T-helper 2 cell treated with Interferon-gamma antibody and Interleukin-4, amounts not matched to agents 5 μg/mL and 100 μg/mL, for 36 hours (primary cell): Measurements from ENCODE around the gene SLC16A5.
A peak's percentile ranks its signal among the peaks of the same experiment; 100 is the strongest.
"Not testable (repeated sequence)": the region's sequence is repeated elsewhere in the genome, so short reads cannot be mapped to it uniquely, and the experiment has no call there.

Experiments used
- DNase-seq: peaks from one replicate; pipeline ENCODE4 v3.0.0; 2021; ENCODE audit warnings: low spot score
- H3K27ac Mint-ChIP-seq: one replicate; pipeline ENCODE4 v1.8.0; 2021; ENCODE audit warnings: mild to moderate bottlenecking, mixed read lengths
- H3K27me3 Mint-ChIP-seq: one replicate; pipeline ENCODE4 v1.8.0; 2021; ENCODE audit warnings: low read depth, mixed read lengths
- H3K36me3 Mint-ChIP-seq: one replicate; pipeline ENCODE4 v1.8.0; 2021; ENCODE audit warnings: low read depth, mixed read lengths
- H3K4me1 Mint-ChIP-seq: one replicate; pipeline ENCODE4 v1.8.0; 2021; ENCODE audit warnings: low read depth, mixed read lengths
- H3K4me3 Mint-ChIP-seq: one replicate; pipeline ENCODE4 v1.8.0; 2022; ENCODE audit warnings: mild to moderate bottlenecking, moderate library complexity, mixed read lengths
- H3K9me3 Mint-ChIP-seq: one replicate; pipeline ENCODE4 v1.8.0; 2021; ENCODE audit warnings: mixed read lengths

Gene SLC16A5

DNA sequence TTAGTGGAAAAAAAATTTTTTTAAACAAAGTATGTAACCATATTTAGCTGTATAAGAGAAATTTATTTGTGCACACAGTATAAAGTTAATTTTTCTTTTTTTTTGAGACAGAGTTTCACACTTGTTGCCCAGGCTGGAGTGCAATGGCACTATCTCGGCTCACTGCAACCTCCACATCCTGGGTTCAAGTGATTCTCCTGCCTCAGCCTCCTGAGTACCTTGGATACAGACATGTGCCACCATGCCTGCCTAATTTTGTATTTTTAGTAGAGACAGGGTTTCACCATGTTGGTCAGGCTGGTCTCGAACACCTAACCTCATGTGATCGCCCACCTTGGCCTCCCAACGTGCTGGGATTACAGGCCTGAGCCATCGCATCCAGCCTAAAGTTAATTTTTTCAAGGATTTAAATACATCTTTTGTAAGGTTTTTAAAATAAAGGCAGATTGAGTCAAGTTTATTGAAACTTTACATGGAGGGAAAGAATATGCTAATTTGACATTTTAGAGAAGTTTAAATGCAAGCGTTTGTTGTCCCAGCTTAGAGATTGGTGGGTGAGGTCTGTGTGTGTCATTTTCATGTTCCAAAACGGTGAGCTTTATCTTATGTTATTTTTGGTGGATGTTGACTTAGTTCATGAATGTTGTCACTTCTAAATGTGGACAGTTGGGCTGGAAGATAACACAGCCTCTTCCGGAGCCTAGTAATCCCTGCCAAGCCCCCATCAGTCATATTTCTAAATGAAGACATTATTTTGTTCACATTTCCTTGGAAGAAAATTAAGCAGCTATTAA, 16.1 kb upstream of the SLC16A5 start:
- peaks cover 15% of the 10 kb centered on the region for H3K4me1 Mint-ChIP-seq
- H3K36me3 Mint-ChIP-seq, H3K27me3 Mint-ChIP-seq, H3K27ac Mint-ChIP-seq, H3K4me3 Mint-ChIP-seq, DNase-seq, H3K9me3 Mint-ChIP-seq: not testable (repeated sequence)

DNA sequence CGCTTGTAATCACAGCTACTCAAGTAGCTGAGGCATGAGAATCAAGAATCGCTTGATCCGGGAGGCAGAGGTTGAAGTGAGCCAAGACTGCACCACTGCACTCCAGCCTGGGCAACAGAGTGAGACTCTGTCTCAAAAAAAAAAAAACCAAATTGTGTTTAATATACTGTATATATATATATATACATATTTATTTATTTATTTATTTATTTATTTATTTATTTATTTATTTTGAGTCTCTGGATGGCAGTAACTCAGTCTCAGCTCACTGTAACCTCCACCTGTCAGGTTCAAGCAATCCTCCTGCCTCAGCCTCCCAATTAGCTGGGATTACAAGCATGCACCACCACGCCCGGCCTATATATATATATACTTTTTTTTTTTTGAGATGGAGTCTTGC, 14.8 kb upstream of the SLC16A5 start:
- not testable (repeated sequence) for DNase-seq, H3K27me3 Mint-ChIP-seq, H3K27ac Mint-ChIP-seq, H3K4me3 Mint-ChIP-seq, H3K9me3 Mint-ChIP-seq, H3K36me3 Mint-ChIP-seq, H3K4me1 Mint-ChIP-seq

DNA sequence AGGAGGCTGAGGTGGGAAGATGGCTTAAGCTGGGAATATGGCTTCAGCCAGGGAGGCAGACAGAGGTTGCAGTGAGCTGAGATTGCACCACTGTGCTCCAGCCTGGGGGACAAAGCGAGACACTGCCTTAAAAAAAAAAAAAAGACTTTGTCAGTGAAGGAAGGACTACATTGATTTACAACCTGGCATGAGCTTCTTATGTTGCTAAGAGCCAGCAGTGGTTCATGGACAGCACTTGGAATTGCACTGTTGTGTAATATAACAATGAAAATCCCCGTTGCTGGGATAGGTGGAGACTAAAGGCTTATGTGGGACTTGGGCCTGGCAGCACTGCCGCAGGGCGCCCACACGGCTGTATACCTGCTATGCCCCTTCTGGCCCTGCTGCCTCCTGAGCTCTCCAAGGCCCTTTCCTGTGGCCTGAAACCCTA, 14.1 kb upstream of the SLC16A5 start:
- Mint-ChIP-seq H3K27ac (no peak overlapping the region), H3K9me3 (no peaks in the 10 kb centered on the region), H3K36me3 (no peaks in the 10 kb centered on the region), H3K4me3 (no peak overlapping the region), H3K4me1 (peaks cover 5% of the 10 kb centered on the region), H3K27me3 (no peaks in the 10 kb centered on the region)
- no peak for DNase-seq

DNA sequence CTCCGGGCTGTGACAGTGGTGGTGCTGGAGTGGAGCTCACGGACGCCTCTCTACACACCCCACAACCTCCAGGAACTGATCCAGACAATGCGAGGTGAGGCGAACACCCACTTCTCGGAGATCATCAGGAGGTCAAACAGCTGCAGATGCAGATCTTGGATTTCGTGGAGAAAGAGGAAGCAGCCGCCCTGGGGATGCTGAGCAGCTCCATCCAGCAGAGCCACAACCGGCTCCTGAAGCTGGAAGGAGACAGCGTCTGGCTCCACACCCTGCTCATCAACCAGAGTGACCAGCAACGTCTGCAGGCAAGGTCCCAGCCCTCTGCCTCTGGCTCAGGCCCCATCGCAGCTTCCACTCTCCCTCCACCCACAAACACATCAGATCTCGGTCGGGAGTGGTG, 13.2 kb upstream of the SLC16A5 start:
- no peaks in the 10 kb centered on the region for H3K9me3 Mint-ChIP-seq
- no peaks in the 10 kb centered on the region for H3K36me3 Mint-ChIP-seq
- no peak overlapping the region for H3K27ac Mint-ChIP-seq
- H3K4me3 Mint-ChIP-seq = no peak overlapping the region
- peaks cover 8% of the 10 kb centered on the region for H3K4me1 Mint-ChIP-seq
- H3K27me3 Mint-ChIP-seq = no peaks in the 10 kb centered on the region
- no peak for DNase-seq

DNA sequence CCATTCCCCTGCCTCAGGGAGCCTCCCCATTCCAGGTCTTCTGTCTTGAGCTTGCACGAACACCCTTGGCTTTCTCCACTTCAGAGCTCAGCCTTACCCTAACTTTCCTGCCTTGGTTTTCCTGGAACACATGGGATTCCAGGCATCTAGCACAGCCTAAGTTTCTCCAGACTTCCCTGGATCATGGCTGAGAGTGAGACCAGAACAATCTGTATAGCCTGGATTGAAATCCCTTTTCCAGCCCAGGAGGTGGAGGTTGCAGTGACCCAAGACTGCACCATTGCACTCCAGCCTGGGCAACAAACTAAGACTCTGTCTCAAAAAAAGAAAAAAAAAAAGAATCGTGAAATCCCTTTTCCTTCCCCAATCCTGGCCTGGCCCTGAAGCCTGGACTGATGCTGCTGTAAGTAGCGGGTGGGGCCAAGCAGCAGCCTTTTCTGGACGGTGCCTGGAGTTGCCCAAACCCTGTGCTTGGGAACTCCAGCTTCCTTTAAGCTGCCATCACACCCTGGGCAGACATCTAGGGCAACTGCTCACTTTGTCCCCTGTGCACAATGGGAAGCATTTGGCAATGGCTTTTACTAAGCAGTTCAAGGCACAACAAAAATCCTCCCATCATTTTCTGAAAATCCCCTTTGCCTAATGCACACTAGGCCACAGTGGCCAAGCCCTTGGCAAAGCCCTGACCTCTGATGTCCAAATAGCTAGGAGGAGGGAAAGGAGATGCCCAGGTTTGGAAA, 12.0 kb upstream of the SLC16A5 start:
- Mint-ChIP-seq H3K4me3 (no peak overlapping the region), H3K4me1 (peaks cover 6% of the 10 kb centered on the region), H3K36me3 (no peaks in the 10 kb centered on the region), H3K27ac (no peak overlapping the region), H3K27me3 (no peaks in the 10 kb centered on the region), H3K9me3 (no peaks in the 10 kb centered on the region)
- no peak for DNase-seq

DNA sequence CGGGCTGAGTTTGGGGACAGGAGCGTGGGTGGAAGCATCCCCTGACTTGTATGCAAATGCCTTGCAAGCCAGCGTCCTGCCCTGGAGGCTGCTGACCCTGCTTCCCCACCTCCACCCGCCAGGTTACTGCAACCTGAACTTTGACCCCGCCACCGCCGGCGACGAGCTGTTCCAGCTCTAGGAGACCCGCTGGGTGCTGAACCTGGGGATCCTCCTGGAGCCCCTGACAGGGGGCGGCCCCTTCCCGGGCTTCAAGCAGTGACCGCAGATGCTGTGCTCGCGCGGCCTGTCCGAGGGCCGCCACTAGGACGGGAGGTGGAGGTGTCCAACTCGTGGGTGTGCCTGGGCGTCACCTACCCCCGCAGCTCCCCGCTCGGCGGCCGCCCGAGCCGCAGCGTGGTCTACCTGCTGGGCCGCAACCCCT, 10.7 kb upstream of the SLC16A5 start:
- Mint-ChIP-seq H3K36me3 (no peaks in the 10 kb centered on the region), H3K9me3 (no peaks in the 10 kb centered on the region), H3K4me3 (peak overlapping the region; percentile 58), H3K27ac (no peak overlapping the region), H3K27me3 (no peaks in the 10 kb centered on the region), H3K4me1 (peaks cover 6% of the 10 kb centered on the region)
- DNase-seq = no peak

DNA sequence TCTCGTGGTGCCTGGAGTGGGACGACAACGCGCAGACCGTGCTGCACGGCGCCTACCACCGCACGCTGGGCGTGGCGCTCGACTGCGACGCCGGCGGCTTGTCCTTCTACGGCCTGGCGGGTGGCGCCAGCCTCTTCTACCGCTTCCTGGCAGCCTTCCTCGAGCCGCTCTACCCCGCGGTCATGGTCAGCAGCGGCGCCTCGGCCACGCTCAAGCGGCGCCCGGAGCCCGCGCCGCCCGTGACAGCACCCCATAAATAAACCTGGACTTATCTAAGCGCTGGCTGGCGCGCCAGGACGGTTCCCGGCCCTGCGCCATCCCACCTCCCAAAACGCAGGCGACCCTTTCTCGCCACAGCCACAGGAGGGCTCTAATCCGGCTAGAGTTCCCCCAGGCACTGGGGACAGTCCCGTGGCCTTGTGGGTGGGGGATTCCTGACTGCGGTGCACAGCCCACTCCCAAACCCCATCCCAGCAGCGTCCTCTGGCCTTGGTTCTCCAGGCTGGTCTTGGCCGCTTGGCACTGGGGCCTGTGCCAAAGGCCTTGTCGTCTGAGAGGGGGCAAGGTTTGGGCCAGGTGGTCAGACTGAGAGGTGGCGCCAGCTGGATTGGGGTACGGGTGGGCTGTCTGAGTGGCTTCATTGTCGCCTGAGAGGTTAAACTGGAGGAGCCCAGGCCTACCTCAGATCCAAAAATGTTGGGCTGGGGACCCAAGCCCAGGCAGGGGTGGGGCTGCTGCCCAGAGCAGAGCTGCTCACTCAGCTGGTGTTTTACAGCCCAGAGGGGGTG, 10.1 kb upstream of the SLC16A5 start:
- Mint-ChIP-seq H3K27ac (peak overlapping the region; percentile 36), H3K4me1 (peaks cover 6% of the 10 kb centered on the region), H3K9me3 (no peaks in the 10 kb centered on the region), H3K4me3 (peak overlapping the region; percentile 58), H3K36me3 (no peaks in the 10 kb centered on the region), H3K27me3 (no peaks in the 10 kb centered on the region)
- DNase-seq = peak; percentile 51

DNA sequence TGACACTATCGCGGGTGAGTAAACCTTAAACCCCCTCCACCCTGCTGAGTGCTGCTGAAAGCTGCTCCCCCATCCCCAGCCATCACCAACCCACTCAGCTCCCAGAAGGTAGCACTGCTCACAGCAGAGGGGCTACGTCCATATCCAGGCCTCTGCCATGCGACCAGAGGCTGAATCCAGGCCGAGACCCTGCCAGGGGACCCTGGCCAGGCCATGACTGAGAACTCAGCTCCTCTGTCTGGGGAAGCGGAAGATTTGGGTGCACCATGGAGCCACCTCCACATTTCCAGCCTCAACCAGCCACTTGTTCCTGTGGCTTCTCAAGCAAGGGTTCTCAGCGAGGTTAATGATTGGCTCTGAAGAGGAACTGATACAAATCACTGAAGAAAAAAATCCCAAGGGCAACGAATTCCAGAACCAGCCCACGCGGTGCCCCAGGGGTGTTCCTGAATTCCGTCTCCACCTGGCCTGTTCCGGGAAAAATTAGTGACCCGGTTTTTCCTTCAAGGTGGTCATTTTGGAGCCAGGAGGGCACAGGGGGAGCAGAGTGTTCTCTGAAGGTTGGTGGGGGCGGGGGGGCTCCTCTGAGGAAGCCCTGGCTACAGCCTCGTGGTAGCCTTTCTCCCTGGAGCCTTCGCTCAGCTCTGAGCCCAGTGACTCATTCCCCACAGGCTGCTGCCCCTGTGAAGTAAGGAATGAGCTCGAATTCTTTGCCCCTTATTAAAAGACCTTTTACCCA, 9.3 kb upstream of the SLC16A5 start:
- Mint-ChIP-seq H3K27me3 (no peaks in the 10 kb centered on the region), H3K4me3 (peak overlapping the region; percentile 7), H3K36me3 (no peaks in the 10 kb centered on the region), H3K27ac (no peak overlapping the region), H3K4me1 (peaks cover 6% of the 10 kb centered on the region), H3K9me3 (no peaks in the 10 kb centered on the region)
- DNase-seq = no peak

DNA sequence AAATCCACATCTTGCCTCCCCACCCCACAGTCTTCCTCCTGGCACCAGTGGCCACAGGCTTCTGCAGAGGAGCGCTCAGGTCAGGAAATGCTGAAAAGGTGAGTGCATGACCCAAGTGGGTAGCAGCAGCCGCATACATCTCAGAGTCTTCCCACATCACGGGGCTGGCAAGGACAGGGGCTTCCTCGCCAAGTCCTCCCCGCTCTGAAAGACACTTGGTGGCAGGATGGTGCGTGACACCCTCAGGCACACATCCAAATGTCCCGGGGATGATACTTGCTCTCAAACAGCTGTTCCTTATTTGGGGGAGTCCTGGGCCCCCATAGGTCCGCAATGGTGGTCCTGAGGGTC, 8.8 kb upstream of the SLC16A5 start:
- no peaks in the 10 kb centered on the region for H3K27me3 Mint-ChIP-seq
- no peaks in the 10 kb centered on the region for H3K9me3 Mint-ChIP-seq
- peaks cover 7% of the 10 kb centered on the region for H3K4me1 Mint-ChIP-seq
- no peak for DNase-seq
- H3K36me3 Mint-ChIP-seq = no peaks in the 10 kb centered on the region
- H3K4me3 Mint-ChIP-seq = no peak overlapping the region
- H3K27ac Mint-ChIP-seq = no peak overlapping the region

DNA sequence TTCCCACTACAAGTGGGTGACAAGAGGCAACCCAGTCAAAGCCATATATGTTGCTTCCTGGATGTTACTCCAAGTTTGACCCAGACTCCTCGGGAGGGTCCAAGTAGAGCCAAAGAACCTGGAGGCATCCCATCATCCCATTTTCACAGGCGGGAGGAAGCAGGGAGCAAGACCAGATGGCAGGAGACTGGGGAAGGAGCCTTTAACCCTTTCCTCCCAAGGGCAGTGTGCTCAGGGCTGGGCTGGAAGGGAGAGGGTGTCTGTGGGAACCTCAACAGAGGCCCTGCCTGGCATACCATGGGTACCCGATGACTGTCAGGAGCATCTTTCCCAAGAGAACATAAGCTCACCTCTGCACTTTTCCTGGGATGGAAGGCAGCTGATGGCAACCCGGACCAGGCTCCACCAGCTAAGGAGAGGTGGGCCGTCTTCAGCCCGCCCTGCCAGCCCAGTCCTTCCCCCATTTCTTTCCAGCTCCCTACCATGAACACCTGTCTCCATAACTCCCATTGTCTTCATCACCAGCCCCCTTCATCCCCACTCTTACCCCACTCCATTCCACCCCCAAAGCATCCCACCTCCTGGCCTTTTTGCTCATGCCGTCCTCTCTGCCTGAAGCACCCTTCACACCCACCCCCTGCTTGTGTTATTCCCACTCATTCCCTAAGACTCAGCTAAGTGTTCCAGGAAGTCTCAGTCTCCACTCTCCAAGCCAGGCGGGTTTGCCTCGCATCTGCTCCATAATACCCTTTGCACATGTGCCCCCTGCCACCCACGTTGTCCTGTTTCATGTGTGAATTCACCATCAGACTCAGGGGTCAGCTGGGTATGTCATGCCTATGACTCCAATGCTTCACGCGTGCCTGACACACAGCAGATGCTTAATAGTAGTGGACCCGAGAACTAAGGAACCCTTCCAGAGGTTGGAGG, 5.9 kb upstream of the SLC16A5 start:
- no peaks in the 10 kb centered on the region for H3K36me3 Mint-ChIP-seq
- H3K9me3 Mint-ChIP-seq = no peaks in the 10 kb centered on the region
- H3K4me1 Mint-ChIP-seq = peaks cover 18% of the 10 kb centered on the region
- no peak for DNase-seq
- no peak overlapping the region for H3K27ac Mint-ChIP-seq
- H3K4me3 Mint-ChIP-seq = no peak overlapping the region
- no peaks in the 10 kb centered on the region for H3K27me3 Mint-ChIP-seq

DNA sequence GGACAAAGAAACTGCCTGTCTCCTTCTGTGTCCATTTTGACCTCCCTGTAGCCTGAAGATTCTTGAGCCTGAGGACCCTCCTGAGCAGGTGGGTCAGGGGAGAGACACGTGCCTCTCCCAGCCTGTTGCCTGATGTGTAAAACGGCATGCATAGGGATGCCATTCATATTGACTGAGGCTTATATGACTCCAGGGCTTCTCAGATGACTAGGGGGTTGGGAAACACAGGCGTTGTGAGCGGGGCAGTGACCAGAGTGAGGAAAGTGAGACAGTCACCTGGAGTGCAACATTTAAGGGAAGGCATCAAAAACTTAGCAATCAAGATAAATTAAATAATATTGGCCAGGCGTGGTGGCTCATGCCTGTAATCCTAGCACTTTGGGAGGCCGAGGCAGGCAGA, 5.1 kb upstream of the SLC16A5 start:
- no peak for DNase-seq
- no peak overlapping the region for H3K4me3 Mint-ChIP-seq
- no peak overlapping the region for H3K27ac Mint-ChIP-seq

DNA sequence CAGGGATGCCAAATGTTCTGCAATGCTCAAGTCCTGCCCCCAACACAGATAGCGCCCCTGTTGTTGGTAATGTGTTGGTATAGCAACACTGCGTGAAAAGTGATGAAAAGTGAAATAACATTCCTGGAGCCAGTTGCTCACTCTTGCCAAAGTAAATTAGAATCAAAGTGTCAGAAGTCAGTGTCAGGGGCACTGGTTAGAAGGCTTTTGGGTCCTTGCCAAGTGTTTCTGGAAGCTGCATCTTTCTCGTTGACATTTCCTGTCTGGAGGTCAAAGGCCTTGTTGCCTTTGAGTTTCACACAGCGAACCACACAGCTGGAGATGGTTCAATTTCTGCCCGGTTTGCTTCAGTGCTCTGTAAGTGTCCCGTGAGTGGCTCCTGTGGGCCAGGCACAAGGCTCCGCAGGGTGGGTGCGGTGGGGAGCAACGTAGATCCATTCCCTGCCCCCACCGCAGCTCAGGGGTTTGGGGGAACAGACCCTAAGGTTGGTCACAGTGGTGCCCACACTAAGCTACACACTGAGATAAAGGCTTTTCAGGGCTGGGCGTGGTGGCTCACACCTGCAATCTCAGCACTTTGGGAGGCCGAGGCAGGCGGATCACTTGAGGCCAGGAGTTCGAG, 3.6 kb upstream of the SLC16A5 start:
- no peaks in the 10 kb centered on the region for H3K36me3 Mint-ChIP-seq
- no peak for DNase-seq
- no peak overlapping the region for H3K4me3 Mint-ChIP-seq
- no peak overlapping the region for H3K27ac Mint-ChIP-seq
- H3K4me1 Mint-ChIP-seq = peaks cover 25% of the 10 kb centered on the region
- no peaks in the 10 kb centered on the region for H3K9me3 Mint-ChIP-seq
- H3K27me3 Mint-ChIP-seq = no peaks in the 10 kb centered on the region

More for the DNA sequence above, 5.1 kb upstream of the SLC16A5 start:
- no peaks in the 10 kb centered on the region for H3K27me3 Mint-ChIP-seq
- H3K4me1 Mint-ChIP-seq = peaks cover 21% of the 10 kb centered on the region
- H3K36me3 Mint-ChIP-seq = no peaks in the 10 kb centered on the region
- no peaks in the 10 kb centered on the region for H3K9me3 Mint-ChIP-seq
